Naive B cell (primary cell): ENCODE data around the gene NKAIN2. TPM values are rescaled to one million over a fixed set of nuclear protein-coding genes. Genes with fewer than 3 reads are reported as not detected.
"Not testable (repeated sequence)": the region's sequence is repeated elsewhere in the genome, so short reads cannot be mapped to it uniquely, and the experiment has no call there.

Source experiments
- ATAC-seq, 2 donors: fragments of 150-1000 bp; cut with Tn5 transposase; 2 replicates each; pipeline ENCODE4 v1.10.0; 2021; ENCODE audit warnings: low read depth in 2 of 2, mild to moderate bottlenecking in 2 of 2, moderate library complexity in 2 of 2
- DNase-seq: peaks from one replicate; pipeline ENCODE4 v3.0.0; 2022
- H3K27ac Mint-ChIP-seq, 6 donors: one replicate each; pipeline ENCODE4 v1.8.0; 2020 to 2022; ENCODE audit warnings: mild to moderate bottlenecking in 6 of 6, mixed read lengths in 6 of 6, moderate library complexity in 5 of 6, inconsistent platforms in 2 of 6
- H3K27me3 Mint-ChIP-seq, 3 donors: one replicate each; pipeline ENCODE4 v1.8.0; 2021 to 2022; ENCODE audit warnings: mixed read lengths in 3 of 3, mild to moderate bottlenecking in 1 of 3
- H3K36me3 Mint-ChIP-seq, 2 donors: one replicate each; pipeline ENCODE4 v1.8.0; 2020 to 2022; ENCODE audit warnings: mixed read lengths in 2 of 2, inconsistent platforms in 1 of 2, mild to moderate bottlenecking in 1 of 2
- H3K4me1 Mint-ChIP-seq, 3 donors: one replicate each; pipeline ENCODE4 v1.8.0; 2020 to 2022; ENCODE audit warnings: mixed read lengths in 3 of 3, inconsistent platforms in 1 of 3, mild to moderate bottlenecking in 1 of 3, moderate library complexity in 1 of 3
- H3K4me3 Mint-ChIP-seq, 8 donors: one replicate each; pipeline ENCODE4 v1.8.0; 2020 to 2022; ENCODE audit warnings: mild to moderate bottlenecking in 8 of 8, mixed read lengths in 8 of 8, moderate library complexity in 8 of 8, inconsistent platforms in 2 of 8
- H3K9me3 Mint-ChIP-seq, 7 donors: one replicate each; pipeline ENCODE4 v1.8.0; 2020 to 2022; ENCODE audit warnings: mixed read lengths in 7 of 7, mild to moderate bottlenecking in 5 of 7, inconsistent platforms in 2 of 7, moderate library complexity in 1 of 7
- polyA plus RNA-seq, 6 donors: library from polyadenylated mRNA; unstranded; fragments of 300-500 nt; fragmentation: Illumina TruSeq; gene quantifications; one replicate each; pipeline ENCODE4 v1.2.3, GENCODE V29; 2021; ENCODE audit warnings: low read depth in 6 of 6

NKAIN2 gene
- polyA plus RNA-seq, 6 donors from 2014 or later, result not detected

DNA sequence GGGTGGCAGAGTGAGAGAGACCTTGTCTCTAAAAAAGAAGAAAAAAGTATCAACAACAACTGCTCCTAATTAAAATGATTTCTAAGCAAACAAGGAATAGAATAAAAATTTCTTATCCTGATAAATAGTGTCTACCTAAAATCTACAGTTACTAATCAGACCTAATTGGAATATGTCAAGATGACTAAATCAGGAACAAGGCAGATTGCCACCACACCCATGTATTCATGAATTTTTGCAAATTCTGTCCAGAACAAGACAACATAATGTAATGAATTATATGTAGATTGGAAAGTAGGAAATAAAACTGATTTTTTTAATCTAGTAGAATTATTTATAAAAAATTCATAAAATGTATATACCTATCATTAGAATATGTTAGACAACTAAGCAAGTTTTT is 339.8 kb downstream of the NKAIN2 start:
- Mint-ChIP-seq H3K4me3 (no peak overlapping the region), H3K9me3 (peaks cover 0 to 6% (median 0%) of the 10 kb centered on the region in 7 donors), H3K4me1 (no peaks in the 10 kb centered on the region), H3K27me3 (no peaks in the 10 kb centered on the region), H3K27ac (no peak overlapping the region), H3K36me3 (no peaks in the 10 kb centered on the region)
- DNase-seq (no peak), ATAC-seq (no peak)

DNA sequence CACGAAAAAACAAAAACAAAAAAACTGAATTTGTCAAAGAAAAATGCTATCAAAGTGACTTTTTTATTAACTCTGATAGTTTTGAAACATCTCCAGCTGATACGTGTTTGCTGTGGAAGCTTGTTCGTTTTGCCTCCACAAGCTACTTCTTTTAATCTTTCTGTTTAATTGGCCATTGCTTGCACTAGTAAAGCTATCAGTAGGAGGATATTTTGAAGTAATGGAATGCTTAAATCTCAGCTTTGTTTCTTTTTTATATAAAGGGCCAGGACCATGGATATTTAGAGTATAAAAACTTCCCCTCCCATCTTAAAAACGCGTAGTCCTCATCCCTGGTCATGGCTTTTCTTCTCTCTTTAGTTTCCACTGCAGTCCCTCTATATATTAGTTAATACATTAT is 344.0 kb downstream of the NKAIN2 start:
- DNase-seq (no peak), ATAC-seq (no peak)
- Mint-ChIP-seq H3K9me3 (peaks cover 0 to 6% (median under 1%) of the 10 kb centered on the region in 7 donors), H3K4me3 (no peak overlapping the region), H3K36me3 (no peaks in the 10 kb centered on the region), H3K27ac (no peak overlapping the region), H3K4me1 (no peaks in the 10 kb centered on the region), H3K27me3 (no peaks in the 10 kb centered on the region)

DNA sequence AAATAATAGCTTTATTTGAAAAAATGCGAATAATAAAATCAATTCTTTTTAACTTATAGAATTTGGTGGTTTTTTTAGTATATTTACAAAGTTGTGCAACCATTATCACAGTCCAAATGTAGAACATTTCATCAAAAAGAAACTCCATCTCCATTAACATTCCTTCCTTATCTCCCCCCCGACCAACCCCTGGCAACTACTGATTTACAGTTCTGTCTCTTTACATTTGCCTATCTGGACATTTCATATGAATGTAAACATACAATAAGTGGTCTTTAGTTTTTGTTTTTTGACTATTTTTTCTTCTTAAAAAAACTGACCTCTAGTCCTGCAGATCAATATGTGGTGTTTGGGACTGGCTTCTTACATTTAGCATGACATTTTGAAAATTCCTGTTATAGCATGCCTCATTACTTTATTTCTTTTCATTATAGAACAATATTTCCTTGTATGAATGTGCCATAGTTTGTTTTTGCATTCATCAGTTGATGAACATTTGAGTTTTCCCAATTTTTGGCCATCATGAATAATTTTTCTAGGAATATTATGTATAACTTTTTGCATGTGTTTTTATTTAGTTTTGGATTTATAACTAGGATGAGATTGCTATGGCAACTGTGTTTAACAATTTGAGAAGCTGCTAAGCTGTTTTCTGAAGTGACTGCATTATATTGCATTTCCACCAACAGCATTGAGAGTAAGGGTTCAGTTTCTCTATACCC is 344.7 kb downstream of the NKAIN2 start:
- Mint-ChIP-seq H3K27ac (no peak overlapping the region), H3K27me3 (no peaks in the 10 kb centered on the region), H3K4me1 (no peaks in the 10 kb centered on the region), H3K36me3 (no peaks in the 10 kb centered on the region), H3K9me3 (peaks cover 0 to 6% (median 2%) of the 10 kb centered on the region in 7 donors), H3K4me3 (no peak overlapping the region)
- DNase-seq, result no peak
- ATAC-seq, result no peak

DNA sequence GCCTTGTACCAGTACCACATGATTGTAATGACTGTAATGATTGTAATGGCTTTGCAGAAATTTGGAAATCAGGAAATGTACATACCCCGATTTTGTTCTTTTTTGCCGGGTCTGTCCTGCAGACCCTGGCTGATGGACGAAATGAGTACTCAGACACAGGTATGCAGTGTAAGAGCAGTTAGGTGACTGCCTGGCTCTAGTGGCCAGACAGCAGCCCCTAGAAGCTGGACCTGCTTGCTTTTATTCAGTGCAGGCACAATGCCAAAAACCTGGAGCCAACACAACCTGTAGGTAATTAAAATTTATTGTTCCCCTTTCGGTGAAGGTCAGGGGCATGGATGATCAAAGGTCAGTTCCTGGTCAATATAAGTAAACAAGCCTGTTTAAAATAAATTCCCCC is 346.0 kb downstream of the NKAIN2 start:
- Mint-ChIP-seq H3K36me3 (no peaks in the 10 kb centered on the region), H3K4me1 (no peaks in the 10 kb centered on the region), H3K4me3 (no peak overlapping the region), H3K27me3 (no peaks in the 10 kb centered on the region), H3K9me3 (peaks cover 0 to 6% (median 2%) of the 10 kb centered on the region in 7 donors), H3K27ac (no peak overlapping the region)
- no peak for ATAC-seq
- no peak for DNase-seq

DNA sequence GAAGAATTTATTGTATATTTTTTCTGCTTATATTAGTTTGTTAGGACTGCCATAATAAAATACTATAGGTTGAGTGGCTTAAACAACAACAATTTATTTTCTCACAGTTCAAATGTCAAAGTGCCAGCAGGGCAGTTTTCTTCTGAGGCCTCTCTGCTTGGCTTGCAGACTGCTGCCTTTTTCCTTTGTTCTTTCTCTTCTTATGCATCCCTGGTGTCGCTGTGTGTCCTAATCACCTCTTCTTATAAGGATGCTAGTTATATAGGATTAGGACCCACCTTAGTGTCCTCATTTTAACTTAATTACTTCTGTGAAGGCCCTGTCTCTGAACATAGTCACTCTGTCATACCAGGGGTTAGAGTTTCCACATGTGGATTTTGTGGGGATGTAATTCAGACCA is 354.4 kb downstream of the NKAIN2 start:
- Mint-ChIP-seq H3K27ac (no peak overlapping the region), H3K36me3 (no peaks in the 10 kb centered on the region), H3K4me3 (no peak overlapping the region), H3K27me3 (no peaks in the 10 kb centered on the region), H3K9me3 (peaks cover 0 to 6% (median 0%) of the 10 kb centered on the region in 7 donors), H3K4me1 (no peaks in the 10 kb centered on the region)
- ATAC-seq, result no peak
- DNase-seq, result no peak

DNA sequence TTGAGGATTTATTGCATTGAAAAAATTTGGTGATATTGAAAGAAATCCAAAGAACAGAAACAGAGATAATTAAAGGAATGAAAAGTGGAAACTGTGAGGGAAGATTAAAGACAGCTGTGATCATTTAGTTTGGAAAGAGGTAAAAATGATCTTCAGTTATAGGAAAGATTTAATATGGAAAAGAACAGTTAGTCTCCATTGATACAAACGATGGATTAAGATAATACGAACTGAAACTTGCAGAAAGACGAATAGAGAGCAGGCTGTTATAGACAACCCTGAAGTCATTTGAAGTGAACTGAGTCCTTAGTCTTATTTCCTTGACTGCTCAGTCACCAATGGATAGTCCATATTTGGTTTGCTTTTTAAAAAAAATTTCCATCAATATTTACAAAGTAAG is 360.0 kb downstream of the NKAIN2 start:
- DNase-seq (no peak), ATAC-seq (no peak)
- H3K27ac Mint-ChIP-seq, result no peak overlapping the region
- H3K9me3 Mint-ChIP-seq, result peaks cover 0 to 1% (median 0%) of the 10 kb centered on the region in 7 donors
- no peak overlapping the region for H3K4me3 Mint-ChIP-seq
- H3K4me1 Mint-ChIP-seq, result no peaks in the 10 kb centered on the region
- H3K27me3 Mint-ChIP-seq, result no peaks in the 10 kb centered on the region
- no peaks in the 10 kb centered on the region for H3K36me3 Mint-ChIP-seq

DNA sequence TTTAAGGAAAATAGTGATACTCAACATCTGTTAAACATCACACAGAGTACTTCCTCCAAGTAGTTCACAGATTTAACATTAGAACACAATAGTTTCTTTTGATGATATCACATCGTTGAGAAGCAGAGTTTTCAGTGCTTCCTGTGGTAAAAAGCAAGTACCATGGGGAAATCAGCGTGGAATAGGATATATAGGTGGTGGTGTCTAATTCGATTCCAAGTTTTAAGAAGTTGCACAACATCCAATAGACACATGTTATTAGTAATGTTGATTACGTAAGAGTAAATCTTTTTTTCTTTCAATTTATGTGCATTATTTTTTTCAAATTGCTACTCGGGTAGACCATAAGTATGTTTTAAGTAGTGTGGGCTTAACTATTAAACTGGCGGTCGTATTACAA is 360.7 kb downstream of the NKAIN2 start:
- no peaks in the 10 kb centered on the region for H3K4me1 Mint-ChIP-seq
- H3K27ac Mint-ChIP-seq, result no peak overlapping the region
- no peaks in the 10 kb centered on the region for H3K27me3 Mint-ChIP-seq
- H3K9me3 Mint-ChIP-seq, result peaks cover 0 to 1% (median 0%) of the 10 kb centered on the region in 7 donors
- no peaks in the 10 kb centered on the region for H3K36me3 Mint-ChIP-seq
- H3K4me3 Mint-ChIP-seq, result no peak overlapping the region
- no peak for DNase-seq
- no peak for ATAC-seq

DNA sequence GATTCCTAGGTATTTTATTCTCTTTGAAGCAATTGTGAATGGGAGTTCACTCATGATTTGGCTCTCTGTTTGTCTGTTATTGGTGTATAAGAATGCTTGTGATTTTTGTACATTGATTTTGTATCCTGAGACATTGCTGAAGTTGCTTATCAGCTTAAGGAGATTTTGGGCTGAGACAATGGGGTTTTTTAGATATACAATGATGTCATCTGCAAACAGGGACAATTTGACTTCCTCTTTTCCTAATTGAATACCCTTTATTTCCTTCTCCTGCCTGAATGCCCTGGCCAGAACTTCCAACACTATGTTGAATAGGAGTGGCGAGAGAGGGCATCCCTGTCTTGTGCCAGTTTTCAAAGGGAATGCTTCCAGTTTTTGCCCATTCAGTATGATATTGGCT is 363.6 kb downstream of the NKAIN2 start:
- H3K4me3 Mint-ChIP-seq, ATAC-seq, H3K9me3 Mint-ChIP-seq, H3K4me1 Mint-ChIP-seq, H3K27me3 Mint-ChIP-seq, H3K36me3 Mint-ChIP-seq, H3K27ac Mint-ChIP-seq, DNase-seq: not testable (repeated sequence)

DNA sequence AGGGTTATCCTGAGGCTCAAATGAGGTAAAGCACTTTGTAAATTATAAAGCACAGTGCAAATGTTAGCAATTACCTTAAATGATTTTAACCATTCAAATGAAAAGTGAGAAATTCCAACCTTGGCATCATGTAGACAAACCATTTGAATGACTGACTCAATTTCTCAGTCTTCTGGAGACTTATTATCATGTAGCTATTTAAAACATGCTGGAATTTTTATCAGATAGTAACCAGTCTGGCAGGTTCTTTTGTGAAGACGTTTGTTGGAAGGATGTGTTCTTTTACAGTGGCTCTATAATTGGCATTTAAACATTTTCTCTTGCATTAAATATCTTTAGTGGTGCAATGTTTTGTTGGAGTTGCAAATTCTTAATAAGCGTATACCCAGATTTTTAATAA is 386.6 kb downstream of the NKAIN2 start:
- peaks cover 0 to 4% (median 0%) of the 10 kb centered on the region in 7 donors for H3K9me3 Mint-ChIP-seq
- no peaks in the 10 kb centered on the region for H3K27me3 Mint-ChIP-seq
- ATAC-seq, result no peak
- no peak for DNase-seq
- H3K4me3 Mint-ChIP-seq, result no peak overlapping the region
- no peaks in the 10 kb centered on the region for H3K4me1 Mint-ChIP-seq
- H3K36me3 Mint-ChIP-seq, result no peaks in the 10 kb centered on the region
- no peak overlapping the region for H3K27ac Mint-ChIP-seq

DNA sequence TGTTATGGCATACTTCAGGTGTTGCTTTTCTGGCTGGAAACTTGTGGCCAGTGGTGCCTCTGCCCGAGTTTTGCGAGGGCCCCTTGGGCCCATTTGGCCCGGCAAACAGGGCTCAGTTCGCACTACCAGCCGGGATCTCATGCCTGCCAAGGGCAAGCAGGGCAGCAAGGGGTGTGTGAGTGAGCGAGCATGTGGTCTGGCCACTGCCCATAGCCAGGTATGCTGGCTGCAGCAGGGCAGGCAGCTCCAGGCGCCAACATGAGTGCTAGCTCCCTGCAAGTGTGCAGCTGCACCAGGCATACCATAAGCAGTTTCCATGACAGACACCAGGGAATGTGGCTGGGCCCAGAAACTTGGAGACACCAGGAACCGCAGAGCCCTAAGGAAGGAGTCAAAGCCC is 389.5 kb downstream of the NKAIN2 start:
- no peak overlapping the region for H3K4me3 Mint-ChIP-seq
- no peaks in the 10 kb centered on the region for H3K27me3 Mint-ChIP-seq
- no peak for ATAC-seq
- H3K27ac Mint-ChIP-seq, result no peak overlapping the region
- no peaks in the 10 kb centered on the region for H3K36me3 Mint-ChIP-seq
- no peak for DNase-seq
- no peaks in the 10 kb centered on the region for H3K4me1 Mint-ChIP-seq
- H3K9me3 Mint-ChIP-seq, result peaks cover 0 to 4% (median 0%) of the 10 kb centered on the region in 7 donors

DNA sequence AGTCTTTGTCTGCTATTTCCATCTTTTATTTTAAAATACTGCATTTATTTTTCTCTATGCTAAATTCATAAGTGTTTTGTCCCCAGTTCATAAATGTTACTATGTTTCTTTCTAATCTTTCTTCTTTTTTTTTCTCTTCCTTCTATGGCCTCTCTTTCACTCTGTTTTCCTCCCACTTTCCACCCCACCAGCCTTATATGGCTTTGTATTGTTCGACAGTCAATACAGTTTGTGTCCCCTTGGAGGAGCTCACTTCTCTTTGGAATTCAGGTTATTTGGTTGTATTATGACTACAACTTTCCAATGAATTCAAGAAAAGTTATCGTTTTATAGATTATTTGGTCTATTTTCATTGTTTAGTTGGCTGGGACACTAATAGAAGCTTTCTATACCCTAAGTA is 393.5 kb downstream of the NKAIN2 start:
- Mint-ChIP-seq H3K4me3 (no peak overlapping the region), H3K9me3 (peaks cover 0 to 4% (median 0%) of the 10 kb centered on the region in 7 donors), H3K4me1 (no peaks in the 10 kb centered on the region), H3K27me3 (no peaks in the 10 kb centered on the region), H3K27ac (no peak overlapping the region), H3K36me3 (no peaks in the 10 kb centered on the region)
- ATAC-seq (no peak), DNase-seq (no peak)

DNA sequence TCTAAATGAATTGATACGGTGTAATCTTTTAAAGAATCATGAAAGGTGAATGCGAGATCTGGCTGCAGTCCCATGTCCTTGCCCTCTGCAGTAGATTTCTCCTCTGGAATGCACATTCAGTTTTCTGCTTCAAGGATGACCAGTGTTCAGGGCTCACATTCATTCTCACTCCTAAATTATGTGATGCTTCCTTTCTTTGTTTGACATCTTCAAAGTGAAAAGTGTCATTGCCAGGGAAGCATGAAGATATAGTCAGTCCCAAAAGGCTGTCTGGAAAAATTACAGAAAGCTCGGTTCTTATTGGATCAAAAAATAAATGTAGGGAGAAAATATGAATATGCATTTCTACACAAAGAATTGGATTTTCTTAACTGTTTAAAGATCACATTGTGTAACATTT is 395.6 kb downstream of the NKAIN2 start:
- Mint-ChIP-seq H3K4me1 (no peaks in the 10 kb centered on the region), H3K4me3 (no peak overlapping the region), H3K9me3 (peaks cover 0 to 1% (median 0%) of the 10 kb centered on the region in 7 donors), H3K27ac (no peak overlapping the region), H3K27me3 (no peaks in the 10 kb centered on the region), H3K36me3 (no peaks in the 10 kb centered on the region)
- no peak for ATAC-seq
- no peak for DNase-seq

DNA sequence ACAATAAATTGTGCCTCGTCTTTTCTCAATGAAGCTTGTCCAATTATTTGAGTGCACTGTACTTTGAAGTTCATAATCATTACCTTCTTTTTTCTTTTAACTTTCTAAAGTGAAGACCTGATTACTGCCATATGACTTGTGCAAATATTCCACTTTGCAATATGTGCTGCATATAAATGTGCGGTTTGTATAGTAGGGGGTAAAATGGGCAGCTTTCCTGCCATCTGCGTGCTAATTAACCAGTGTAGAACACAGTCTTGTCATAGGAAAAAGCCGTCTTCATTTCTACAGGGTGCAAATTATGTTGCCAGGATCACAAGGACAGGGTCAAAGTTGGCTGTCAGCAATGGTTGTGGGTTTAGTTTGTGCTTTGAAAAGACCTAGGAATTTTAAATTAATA is 397.0 kb downstream of the NKAIN2 start:
- Mint-ChIP-seq H3K9me3 (peaks cover 0 to 1% (median 0%) of the 10 kb centered on the region in 7 donors), H3K4me1 (no peaks in the 10 kb centered on the region), H3K4me3 (no peak overlapping the region), H3K36me3 (no peaks in the 10 kb centered on the region), H3K27me3 (no peaks in the 10 kb centered on the region), H3K27ac (no peak overlapping the region)
- no peak for ATAC-seq
- no peak for DNase-seq

DNA sequence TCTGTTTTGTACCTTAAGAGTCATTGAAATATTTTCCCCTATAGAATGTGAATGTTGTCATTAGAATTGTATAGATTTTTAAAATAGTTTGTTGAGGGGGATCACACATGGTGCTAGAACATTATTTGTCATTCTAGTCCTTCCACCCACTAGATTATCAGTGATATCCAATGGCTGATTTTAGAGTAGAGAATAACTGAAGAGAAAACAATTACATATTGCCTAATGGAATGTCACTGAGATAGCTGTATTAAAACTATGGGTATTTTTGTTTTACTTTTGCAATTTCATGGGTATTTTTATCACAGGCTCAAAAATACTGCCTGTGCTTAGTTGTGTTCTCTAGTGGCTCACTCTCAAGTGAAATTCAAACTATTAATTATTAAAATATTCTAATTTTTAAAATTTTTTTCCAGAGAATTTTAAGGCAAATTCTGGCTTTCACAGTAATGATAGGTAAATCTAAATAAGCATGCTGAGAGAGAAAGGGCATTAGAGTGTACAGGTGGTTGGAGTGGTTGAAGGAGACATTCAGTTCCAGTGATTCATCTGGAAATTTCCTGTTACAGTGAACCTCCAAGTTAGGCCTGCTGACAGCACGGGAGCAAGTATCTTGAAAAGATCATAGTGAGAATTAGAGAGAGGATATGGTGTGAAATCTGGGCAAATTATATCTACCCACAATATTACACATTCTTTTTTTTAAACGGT is 399.6 kb downstream of the NKAIN2 start:
- ATAC-seq (no peak), DNase-seq (no peak)
- Mint-ChIP-seq H3K9me3 (no peaks in the 10 kb centered on the region), H3K4me1 (no peaks in the 10 kb centered on the region), H3K4me3 (no peak overlapping the region), H3K27me3 (no peaks in the 10 kb centered on the region), H3K27ac (no peak overlapping the region), H3K36me3 (no peaks in the 10 kb centered on the region)
